ENCODE results near the gene FARSA. TPM values are rescaled to one million over a fixed set of nuclear protein-coding genes. Genes with fewer than 3 reads are reported as not detected.

Gene FARSA
- total RNA-seq, 1 donor from 2014 or later, result 76.7 TPM

- H3K4me3 ChIP-seq (ENCODE audit: insufficient read depth, low read depth, low read length), result no peak overlapping the region
- DNase-seq (ENCODE audit: low read depth) (no peak), FAIRE-seq (no peak)
- H3K27me3 Mint-ChIP-seq (ENCODE audit: low read depth, unreplicated experiment), result peaks cover 13% of the 10 kb centered on the region
- H3K9ac ChIP-seq (ENCODE audit: low read length), result no peak overlapping the region
- H3K36me3 ChIP-seq (ENCODE audit: insufficient read depth, low read length), result no peaks in the 10 kb centered on the region
- H3K27ac Mint-ChIP-seq (ENCODE audit: unreplicated experiment), result no peak overlapping the region
- H4K20me1 ChIP-seq (ENCODE audit: insufficient read depth, low read length), result no peaks in the 10 kb centered on the region
- H3K79me2 ChIP-seq (ENCODE audit: insufficient read depth, low read length), result no peaks in the 10 kb centered on the region
- no peak overlapping the region for H3K4me2 ChIP-seq (ENCODE audit: low read length)
- H3K27me3 ChIP-seq (ENCODE audit: insufficient read depth, low read length), result no peaks in the 10 kb centered on the region
- H3K4me1 ChIP-seq (ENCODE audit: insufficient read depth, low read length), result no peaks in the 10 kb centered on the region
- no peaks in the 10 kb centered on the region for H3K9me3 ChIP-seq (ENCODE audit: insufficient read depth, low read depth, low read length)
- no peaks in the 10 kb centered on the region for H3K4me1 Mint-ChIP-seq (ENCODE audit: low read depth, unreplicated experiment)
- TF ChIP-seq EZH2 (IDR thresholded peaks at IDR 0.05; ENCODE audit: insufficient read depth, low read length), result no peak
- TF ChIP-seq, protein P1, sequence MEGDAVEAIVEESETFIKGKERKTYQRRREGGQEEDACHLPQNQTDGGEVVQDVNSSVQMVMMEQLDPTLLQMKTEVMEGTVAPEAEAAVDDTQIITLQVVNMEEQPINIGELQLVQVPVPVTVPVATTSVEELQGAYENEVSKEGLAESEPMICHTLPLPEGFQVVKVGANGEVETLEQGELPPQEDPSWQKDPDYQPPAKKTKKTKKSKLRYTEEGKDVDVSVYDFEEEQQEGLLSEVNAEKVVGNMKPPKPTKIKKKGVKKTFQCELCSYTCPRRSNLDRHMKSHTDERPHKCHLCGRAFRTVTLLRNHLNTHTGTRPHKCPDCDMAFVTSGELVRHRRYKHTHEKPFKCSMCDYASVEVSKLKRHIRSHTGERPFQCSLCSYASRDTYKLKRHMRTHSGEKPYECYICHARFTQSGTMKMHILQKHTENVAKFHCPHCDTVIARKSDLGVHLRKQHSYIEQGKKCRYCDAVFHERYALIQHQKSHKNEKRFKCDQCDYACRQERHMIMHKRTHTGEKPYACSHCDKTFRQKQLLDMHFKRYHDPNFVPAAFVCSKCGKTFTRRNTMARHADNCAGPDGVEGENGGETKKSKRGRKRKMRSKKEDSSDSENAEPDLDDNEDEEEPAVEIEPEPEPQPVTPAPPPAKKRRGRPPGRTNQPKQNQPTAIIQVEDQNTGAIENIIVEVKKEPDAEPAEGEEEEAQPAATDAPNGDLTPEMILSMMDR (IDR thresholded peaks at IDR 0.05; ENCODE audit: insufficient read depth, low read depth, low read length), result no peak
- H3K36me3 Mint-ChIP-seq (ENCODE audit: low read depth, unreplicated experiment), result no peaks in the 10 kb centered on the region
- no peak overlapping the region for H3K4me3 Mint-ChIP-seq (ENCODE audit: unreplicated experiment)
- no peak overlapping the region for H3K27ac ChIP-seq (ENCODE audit: low read depth, low read length)
- H2AFZ ChIP-seq (ENCODE audit: low read depth, low read length), result no peak overlapping the region
- no peaks in the 10 kb centered on the region for H3K9me3 Mint-ChIP-seq (ENCODE audit: unreplicated experiment)
Observed at GRCh38 chr19:12973236-12973635, 39.7 kb upstream of the FARSA start.

- Histone ChIP-seq H3K9ac (ENCODE audit: low read length) (no peak overlapping the region), H2AFZ (ENCODE audit: low read depth, low read length) (no peak overlapping the region), H3K4me3 (ENCODE audit: insufficient read depth, low read depth, low read length) (no peak overlapping the region), H3K4me1 (ENCODE audit: insufficient read depth, low read length) (no peaks in the 10 kb centered on the region), H3K4me2 (ENCODE audit: low read length) (no peak overlapping the region), H3K79me2 (ENCODE audit: insufficient read depth, low read length) (no peaks in the 10 kb centered on the region), H3K27ac (ENCODE audit: low read depth, low read length) (no peak overlapping the region), H3K27me3 (ENCODE audit: insufficient read depth, low read length) (no peaks in the 10 kb centered on the region), H3K9me3 (ENCODE audit: insufficient read depth, low read depth, low read length) (no peaks in the 10 kb centered on the region), H3K36me3 (ENCODE audit: insufficient read depth, low read length) (no peaks in the 10 kb centered on the region), H4K20me1 (ENCODE audit: insufficient read depth, low read length) (no peaks in the 10 kb centered on the region)
- H3K27me3 Mint-ChIP-seq (ENCODE audit: low read depth, unreplicated experiment), result peaks cover 8% of the 10 kb centered on the region
- H3K36me3 Mint-ChIP-seq (ENCODE audit: low read depth, unreplicated experiment), result no peaks in the 10 kb centered on the region
- H3K4me3 Mint-ChIP-seq (ENCODE audit: unreplicated experiment), result no peak overlapping the region
- DNase-seq (ENCODE audit: low read depth), result no peak
- FAIRE-seq, result no peak
- no peak for TF ChIP-seq EZH2 (IDR thresholded peaks at IDR 0.05; ENCODE audit: insufficient read depth, low read length)
- TF ChIP-seq, protein P1 (IDR thresholded peaks at IDR 0.05; ENCODE audit: insufficient read depth, low read depth, low read length), result no peak
- H3K27ac Mint-ChIP-seq (ENCODE audit: unreplicated experiment), result no peak overlapping the region
- no peaks in the 10 kb centered on the region for H3K9me3 Mint-ChIP-seq (ENCODE audit: unreplicated experiment)
- H3K4me1 Mint-ChIP-seq (ENCODE audit: low read depth, unreplicated experiment), result peaks cover 2% of the 10 kb centered on the region
Observed at GRCh38 chr19:12970070-12970820, 36.7 kb upstream of the FARSA start.

All from astrocyte (in vitro differentiated cells and primary cell).